HG03342 (cell line): ENCODE results near the gene PTK6.

Experiments
- ATAC-seq: cut with Tn5 transposase; IDR thresholded peaks from one replicate; pipeline ENCODE4 v1.9.1; 2021; ENCODE audit warnings: mild to moderate bottlenecking, moderate library complexity; ENCODE audit not compliant: unreplicated experiment

Gene PTK6

DNA sequence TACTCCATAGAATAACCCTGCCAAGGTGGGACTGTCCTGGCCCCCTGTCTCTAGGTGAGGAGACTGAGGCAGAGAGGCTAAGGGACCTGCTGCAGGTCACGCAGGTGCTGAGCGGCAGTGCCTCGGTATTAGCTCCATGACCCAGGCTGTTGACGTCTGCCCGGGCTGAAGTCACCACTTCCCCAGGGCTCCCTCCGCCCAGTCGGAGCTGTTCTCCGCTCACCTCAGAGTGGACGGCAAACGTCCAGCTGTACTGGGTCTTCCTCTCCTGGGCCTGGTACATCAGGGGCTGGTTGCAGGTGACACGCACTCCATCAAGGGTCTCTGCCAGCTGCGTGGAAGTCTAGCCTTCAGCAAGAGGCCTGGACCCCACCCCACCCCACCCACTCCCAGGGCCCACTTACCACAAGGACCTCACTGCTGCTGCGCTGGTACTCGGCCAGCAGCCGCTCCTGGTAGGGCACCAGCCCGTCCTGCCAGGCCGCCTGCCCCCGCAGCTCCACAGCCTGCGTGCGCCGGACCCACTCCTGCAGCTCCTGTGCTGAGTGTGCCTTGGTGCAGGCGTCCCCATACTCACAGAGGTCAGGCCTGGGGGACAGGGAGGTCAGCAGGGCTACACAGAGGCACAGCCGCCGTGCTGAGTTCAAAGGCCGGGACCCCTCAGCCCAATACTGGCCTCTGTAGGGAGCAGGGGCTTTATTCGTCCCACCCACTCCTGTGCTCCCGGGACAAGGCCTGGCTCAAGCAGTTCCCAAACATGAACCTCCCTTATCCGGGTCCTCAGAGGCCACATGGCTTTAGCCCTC lies 33.3 kb upstream of the PTK6 start:
- no peak for ATAC-seq

DNA sequence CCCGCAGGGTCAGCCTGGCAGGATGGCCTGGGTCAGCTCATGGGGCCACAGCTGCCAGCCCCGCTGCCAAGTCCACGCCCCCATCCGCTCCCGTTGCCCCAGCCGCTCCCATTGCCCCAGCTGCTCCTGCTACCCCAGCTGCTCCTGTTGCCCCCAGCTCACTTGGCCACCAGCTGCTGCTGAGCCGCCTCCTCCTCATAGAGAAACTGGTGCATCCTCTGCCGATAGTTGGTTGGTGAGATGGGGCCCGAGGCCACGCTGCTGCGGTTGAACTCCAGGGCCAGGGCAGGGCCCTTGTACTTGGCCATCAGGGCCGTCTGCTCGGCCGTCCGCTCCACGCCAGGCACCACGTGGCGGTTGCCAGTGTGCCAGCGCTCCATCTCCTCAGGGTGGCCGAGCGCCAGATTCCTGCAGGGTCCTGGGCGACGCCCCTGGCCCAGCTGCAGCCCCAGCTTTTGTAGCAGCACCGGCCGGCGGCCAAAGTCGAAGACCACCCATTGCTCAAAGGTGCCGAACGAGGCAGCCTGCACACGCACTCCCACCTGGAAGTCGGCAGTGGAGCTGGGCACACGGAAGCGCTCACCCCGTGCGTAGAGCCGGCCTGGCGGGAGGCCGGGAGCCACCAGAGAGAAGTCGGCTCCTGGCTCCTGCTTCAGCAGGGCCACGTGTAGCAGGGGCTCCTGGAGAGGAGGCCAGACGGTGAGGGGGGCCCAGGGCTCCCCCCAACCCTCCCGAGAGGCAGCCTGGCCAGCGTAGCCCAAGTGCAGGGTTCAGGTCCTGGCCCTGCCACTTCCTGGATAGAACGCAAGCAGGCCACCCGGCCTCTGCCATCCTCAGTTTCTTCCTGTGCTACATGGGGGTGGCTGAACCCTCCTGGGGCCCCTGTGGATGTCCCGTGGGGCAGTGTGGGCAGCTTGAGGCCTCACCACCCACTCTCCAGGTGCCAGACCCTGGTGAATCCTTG lies 32.1 kb upstream of the PTK6 start:
- no peak for ATAC-seq

DNA sequence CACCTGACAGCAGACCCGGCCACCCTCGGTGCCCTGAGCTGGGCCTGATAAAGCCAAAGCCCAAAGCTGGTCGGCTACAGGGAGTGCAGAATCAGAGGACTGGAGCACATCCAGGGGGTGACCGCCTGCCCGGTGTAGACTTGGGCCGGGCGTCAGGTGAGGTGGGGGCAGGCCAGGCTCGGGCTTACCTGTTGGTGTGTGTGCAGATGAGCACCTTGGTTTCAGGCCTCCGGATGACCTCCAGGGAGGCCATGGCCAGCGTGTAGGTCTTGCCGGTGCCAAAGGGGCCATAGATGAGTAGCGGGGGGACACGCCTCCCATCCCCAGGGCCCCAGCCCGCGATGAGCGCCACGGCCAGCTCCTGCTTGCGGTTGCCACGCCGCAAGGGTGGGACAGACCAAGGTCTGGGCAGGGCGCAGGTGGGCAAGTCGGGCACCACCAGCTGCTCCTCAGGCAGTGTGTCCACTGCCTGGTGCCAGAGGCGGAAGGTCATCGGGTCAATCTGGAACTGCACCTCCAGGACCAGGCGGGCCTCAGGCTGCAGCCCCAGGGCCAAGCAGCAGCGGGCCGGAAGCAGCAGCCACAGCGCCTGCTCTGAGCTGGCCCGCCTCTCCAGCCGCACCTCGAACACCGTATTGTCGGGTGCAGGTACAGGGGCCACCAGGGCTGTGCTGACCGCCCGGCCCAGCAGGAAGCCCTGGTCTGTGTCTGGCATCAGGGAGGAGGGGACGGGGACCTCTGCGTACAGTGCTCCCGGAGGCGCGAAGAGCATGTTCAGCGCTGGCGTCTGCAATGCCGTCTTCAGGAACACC lies 31.2 kb upstream of the PTK6 start:
- no peak for ATAC-seq

DNA sequence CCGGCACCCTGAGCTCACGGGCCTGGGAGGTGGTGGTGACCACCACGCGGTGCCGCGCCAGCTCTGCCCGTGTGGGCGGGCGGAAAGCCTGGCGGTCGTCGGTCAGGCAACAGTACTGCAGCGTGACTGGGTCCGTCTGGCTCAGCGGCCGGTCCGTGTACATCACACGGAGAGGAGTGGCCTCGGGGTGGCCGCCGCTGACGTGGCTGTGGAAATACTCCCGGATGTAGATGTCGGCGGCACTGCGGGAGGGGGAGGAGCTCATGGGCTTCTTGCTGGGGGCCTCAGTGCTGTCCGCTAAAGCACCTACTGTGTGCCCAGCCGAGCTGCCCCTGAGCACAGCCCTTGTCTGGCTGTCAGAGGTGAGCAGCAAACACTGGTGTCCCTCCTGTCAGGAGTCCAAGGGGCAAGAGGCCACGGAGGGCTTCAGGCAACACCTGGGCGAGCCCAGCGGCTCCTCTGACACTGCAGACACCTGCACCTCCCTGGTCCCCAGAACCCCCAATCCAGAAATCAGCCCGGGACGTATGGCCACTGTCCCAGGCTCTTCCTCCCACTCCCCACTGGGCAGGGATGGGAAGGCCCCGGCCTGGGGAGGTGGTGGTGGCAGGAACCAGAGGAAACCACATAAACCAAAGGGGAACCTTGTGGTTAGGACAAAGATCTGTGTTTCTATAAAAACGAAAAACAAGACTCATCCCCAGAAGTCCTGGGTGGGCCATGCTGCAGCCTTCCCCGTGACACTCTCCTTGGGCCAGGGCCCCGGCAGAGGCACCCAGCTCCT lies 30.4 kb upstream of the PTK6 start:
- peak; percentile 59 for ATAC-seq

DNA sequence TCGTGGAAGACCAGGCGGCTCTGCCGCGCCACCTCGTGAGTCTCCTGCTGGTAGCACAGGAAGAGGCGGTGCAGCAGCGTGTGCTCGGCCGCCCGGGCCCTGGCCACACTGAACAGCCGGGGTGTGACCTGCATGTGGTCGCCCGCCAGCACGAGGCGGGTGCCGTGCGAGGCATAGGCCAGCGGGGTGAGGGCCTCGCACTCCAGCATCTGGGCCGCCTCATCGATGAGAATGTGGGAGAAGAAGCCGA lies 29.9 kb upstream of the PTK6 start:
- no peak for ATAC-seq

DNA sequence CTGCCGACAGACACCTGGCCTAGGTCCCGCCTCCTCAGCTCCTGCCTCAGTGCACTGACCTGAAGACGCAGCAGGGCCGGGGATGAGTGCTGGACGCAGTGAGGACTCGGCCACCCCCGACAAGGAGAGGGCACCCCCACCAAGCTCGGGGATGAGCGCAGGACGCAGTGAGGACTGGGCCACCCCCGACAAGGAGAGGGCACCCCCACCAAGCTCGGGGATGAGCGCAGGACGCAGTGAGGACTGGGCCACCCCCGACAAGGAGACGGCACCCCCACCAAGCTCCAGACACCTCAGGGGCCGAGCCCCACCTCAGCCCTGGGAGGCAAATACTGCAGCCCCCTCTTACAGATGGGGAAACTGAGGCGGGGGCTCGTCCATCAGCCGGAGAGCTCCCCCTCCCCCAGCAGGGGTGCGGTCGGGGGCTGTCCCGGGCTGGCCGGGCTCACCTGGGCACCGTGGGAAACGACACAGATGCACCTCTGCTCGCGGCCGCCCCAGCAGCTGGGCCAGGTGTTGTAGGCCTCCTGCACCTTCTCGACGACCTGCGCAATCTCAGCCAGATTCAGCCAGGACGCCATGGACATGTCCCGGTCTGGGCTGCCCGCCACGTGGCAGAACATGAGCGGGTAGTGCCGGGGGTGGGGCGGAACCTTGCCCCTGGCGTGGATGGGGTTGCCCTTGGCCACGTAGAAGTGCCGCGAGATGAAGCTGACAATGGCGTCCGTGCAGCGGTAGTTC lies 29.4 kb upstream of the PTK6 start:
- ATAC-seq, result no peak

DNA sequence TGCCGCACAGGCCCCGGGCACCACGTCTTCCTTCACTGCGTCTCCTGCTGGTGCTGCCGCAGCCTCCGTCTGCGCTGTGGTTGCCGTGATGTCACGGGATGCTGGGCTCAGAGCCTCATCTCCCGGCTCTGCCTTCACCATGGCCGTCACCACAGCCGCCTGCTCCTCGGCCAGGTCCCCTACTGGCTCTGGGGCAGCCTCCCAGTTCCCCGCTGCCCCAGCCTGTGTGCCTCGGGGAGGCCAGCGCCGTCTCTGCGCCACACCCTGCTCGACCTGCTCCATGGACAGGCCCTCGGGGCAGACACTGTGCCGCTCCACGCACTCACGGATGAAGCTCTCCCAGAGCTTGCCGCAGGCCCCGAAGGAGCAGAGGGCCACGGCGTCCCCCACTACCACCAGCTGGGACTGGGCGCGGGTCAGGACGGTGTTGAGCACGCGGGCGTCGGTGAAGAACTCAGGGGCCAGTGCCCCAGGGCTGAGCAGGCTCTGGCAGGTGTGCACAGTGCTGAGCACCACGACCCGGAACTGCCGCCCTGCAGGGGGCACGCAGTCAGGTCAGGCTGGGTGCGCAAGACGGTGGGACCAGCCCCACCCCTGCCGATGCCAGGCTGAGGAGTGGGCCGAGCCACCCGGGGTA lies 28.6 kb upstream of the PTK6 start:
- ATAC-seq, result no peak

DNA sequence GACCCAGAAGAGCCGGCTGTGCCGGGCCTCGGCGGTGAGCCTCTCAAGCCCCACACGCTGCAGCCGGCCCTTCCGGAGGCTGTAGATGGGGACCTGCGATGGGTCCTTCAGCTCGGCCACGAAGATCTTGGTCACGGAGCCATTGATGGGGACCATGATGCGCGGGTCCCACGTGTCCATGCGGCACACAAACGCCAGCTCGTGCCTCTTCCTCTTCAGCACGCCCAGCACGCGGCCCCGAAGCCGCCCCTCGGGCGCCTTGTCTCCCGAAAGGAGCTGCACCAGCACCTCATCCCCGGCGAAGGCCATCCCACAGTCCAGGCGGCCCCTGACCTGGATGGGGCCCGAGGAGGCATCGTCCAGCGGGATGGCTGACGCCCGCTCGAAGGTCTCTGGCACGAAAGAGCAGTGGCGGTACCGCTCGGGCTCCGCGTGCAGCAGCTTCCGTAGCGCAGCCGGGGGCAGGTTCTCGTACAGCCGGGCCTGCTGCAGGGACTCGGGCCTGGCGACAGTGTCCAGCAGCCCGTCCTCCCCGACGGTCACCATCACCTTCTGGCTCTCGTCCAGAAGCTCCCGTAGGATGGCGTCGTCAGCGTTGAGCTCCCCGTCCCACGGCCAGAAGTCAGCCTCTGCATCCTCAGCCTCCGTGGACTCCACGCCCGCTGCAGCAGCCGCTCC lies 28.0 kb upstream of the PTK6 start:
- ATAC-seq, result no peak

DNA sequence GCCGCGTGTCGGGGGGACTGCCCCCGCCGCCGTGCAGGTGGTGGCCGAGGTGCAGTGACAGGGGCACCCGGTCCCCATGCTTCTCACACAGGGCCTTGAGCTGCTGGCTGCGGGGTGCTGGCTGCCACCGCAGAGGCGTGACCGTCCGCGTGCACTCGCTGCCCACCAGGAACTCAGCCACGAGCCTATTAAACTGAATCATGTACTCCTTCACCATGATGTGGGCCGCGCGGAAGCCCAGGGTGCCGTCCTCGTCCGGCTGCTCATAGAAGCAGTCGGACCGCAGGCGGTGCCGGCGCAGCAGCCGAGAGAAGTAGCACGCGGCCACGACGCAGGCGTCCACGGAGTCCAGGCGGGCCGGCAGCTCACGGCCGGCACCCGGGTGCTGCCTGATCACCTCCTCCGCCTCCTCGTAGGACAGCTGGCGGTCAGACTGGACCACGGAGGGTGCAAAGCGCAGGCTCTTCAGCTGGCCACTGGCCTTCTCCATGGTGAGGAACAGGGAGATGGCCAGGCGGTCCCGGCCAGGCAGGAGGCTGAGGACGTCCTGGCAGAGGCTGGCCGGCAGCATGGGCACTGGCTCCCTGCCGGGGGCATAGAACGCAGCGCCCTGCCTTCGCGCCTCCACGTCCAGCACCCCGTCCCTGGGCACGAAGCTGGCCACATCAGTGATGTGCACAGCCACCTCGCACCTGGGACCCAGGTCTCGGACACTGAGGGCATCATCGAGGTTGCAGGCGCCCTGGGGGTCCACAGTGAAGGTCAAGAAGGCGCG lies 27.0 kb upstream of the PTK6 start:
- ATAC-seq, result no peak

DNA sequence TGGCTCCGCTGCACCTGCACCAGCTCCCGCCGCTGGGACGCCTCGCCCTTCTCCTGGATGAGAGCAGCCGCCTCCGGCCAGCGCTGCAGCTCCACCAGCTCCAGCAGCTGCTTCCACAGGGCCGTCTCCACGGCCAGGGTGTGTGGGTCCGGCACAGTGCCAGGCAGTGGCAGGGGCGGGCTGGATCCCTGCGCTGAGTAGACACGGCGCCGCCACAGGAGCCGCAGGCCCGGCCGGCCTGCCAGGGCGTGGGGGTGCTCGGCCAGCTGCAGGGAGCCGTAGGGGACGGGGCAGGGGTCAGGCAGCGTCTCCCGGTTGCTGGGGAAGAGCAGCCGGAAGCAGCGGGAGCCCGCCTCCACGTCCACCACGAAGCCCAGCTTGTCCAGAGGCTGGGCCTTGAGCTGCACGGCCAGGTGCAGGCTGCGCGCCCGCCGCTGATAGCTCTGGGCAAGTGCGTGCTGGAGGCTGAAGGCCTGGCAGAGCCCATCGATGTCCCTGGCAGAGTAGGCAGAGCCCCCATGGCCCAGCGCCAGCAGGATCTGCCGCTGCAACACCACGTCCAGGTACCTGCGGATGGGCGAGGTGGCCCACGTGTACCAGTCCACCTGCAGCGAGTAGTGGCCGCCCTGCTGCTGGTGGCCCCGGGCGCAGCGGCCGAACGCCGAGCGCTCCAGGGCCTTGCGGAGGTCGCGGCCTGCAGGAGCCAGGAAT lies 26.2 kb upstream of the PTK6 start:
- ATAC-seq, result no peak

DNA sequence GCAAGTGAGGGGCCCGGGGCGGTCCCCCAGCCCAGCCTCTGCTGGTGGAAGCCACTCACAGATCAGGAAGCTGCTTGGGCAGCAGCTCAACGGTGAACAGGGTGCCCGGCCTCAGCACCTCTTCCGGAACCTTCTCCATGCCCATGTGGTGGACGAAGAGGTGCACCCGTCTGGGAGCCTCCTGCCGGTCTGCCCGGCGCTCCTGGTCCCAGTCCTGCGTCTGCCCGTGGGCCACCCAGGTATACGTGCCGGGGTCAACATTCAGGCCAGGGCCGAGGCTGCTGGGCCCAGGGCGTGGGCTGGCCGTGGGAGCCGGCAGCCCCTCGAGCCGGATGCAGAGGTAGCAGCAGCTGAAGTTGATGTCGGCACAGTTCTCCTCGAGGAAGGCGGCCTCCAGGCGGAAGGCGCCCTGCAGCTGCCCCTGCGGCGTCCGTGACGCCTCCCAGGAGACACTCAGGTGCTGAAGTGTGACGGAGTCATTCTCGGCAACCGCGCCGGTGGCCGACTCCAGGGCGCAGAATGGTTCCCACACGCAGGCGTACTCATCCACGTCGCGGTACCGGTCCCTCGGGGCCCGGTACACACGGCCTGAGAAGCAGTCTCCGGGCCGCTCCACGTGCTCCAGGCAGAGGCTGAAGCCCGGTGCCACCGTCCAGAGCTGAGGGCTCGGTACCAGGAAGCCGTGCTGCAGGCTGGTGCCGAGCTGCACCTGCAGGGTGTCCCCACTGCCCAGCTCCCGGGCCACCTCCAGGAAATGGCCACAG lies 25.5 kb upstream of the PTK6 start:
- no peak for ATAC-seq

DNA sequence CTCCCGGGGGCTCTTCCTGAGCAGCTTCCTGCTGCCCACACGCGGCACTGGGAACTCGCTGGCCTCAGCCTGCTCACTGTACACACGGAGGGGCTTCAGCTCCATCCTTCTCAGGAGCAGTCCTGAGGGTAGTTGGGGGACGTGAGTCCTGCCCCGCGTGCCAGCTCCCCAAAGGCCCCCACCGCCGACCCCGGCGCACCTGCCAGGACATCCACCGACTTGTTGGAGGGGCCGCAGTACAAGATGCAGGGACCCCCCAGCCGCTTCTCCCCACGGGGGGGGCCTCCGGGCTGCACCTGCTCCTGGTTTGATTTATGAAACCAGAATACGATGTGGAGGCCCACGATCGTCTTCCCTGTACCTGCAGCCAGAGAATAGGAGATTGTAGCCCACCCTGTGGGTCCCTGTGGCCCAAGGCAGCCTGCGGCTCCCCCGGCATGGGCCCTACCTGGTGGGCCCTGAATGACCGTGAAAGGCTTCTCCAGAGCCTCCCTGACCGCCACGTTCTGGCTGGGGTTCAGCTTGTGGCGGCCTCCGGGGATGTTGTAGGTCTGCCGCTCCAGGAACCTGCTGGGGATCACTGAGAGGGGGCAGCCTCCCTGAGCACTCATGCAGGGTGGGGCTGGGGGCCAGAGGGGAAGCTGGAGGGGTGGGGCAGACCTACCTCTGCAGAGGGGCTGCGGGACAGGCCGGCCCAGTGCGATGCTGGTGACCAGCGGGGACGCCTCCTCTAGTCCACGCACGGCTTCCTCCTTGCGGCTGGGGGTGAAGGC lies 24.6 kb upstream of the PTK6 start:
- no peak for ATAC-seq

DNA sequence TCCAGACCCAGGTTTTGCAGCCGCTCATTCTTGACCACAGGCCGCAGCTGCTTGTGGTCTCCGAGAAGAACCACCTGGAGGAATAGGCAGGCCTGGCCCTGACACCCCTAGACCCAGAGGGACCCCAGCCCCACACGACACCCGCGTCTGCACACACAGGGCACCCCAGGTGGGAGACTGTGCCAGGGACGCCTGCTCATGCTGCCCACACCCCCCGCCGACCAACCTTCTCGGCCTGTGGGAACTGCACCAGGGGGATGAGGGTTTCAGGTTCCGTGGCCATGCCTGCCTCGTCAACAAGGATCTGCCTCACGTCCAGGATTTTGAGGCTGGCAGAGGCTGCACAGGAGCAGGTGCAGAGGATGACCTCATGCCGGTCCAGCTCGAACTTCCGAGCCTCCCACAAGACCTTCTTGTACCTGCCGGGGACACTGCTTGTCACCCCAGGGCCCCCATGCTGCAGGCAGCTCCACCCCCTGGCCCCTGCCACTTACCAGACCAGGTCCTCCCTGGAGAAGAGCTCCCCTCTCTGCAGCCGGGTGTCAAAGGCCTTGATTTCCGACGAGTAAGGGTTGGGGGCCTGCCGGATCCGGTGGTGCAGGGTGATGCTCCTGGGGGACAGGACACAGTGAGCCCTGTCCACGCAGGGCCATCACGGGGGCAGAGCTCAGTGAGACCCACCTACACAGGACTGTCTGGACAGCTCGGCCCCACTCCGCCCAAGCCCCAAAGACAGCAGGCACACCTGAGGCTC lies 23.9 kb upstream of the PTK6 start:
- ATAC-seq, result no peak

DNA sequence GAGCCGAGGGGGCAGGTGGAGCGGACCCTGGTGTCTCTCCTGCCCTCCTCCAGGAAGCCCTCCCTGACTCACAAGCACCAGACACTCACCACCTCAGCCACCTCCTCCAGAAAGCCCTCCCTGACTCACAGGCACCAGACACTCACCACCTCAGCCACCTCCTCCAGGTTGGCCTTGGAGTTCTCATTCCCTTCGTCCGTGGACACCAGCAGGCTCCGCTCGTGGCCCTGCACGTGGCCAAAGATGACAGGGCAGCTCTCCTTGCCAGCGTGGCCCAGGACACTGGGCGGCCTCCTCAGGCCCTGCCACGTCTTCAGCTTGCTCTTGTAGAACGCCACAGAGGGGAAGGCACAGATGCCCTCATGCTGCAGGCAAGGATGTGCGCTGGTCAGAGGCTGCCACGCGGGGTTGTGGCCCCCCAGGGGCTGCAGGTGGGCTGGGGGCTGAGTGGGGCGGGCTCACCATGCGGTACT lies 23.2 kb upstream of the PTK6 start:
- no peak for ATAC-seq
